Stimulated activated CD8-positive, alpha-beta memory T cell treated with anti-CD3 and anti-CD28 coated beads, Interleukin-12 subunit alpha, Interleukin-12 subunit beta, amount 100 ng/mL, for 24 hours (primary cell): ENCODE results near the gene HAGHL.
"Not testable (repeated sequence)": the region's sequence is repeated elsewhere in the genome, so short reads cannot be mapped to it uniquely, and the experiment has no call there.

Source experiments
- DNase-seq: peaks from one replicate; pipeline ENCODE4 v3.0.0-alpha.2; 2020; ENCODE audit errors: extremely low read depth

Gene HAGHL

GRCh38 chr16:774086-775001 lies 47.4 kb downstream of the HAGHL start:
- no peak for DNase-seq

DNA sequence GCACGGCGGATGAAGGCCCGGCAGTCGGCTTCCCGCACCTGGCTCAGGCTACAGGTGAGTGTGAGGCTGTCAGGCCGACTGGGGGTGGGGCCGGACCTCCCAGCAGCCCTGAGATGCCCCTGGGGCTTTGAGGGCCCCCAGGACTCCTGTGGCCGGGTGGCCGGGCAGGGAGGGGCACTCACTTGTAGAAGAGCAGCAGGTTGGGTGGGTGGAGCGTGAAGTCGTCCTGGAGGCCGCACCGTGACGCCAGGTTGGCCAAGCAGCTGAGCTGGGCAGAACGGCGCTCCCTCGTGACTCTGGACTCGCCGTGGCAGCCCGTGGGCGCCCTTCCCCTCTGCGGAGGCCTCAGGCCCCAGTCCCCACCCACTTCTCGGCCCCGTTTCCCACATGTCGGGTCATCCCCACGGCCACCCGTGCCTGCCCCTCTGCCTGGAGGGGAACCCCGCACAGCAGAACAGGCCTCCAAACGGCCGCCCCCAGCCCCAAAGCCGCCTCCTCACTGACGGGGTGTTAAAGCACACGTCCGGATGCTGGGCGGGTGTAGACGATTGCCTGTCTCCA lies 48.4 kb downstream of the HAGHL start:
- no peak for DNase-seq

- not testable (repeated sequence) for DNase-seq
Observed at GRCh38 chr16:776298-776697, 49.4 kb downstream of the HAGHL start.

GRCh38 chr16:776824-777223 lies 49.9 kb downstream of the HAGHL start:
- DNase-seq, result no peak

DNA sequence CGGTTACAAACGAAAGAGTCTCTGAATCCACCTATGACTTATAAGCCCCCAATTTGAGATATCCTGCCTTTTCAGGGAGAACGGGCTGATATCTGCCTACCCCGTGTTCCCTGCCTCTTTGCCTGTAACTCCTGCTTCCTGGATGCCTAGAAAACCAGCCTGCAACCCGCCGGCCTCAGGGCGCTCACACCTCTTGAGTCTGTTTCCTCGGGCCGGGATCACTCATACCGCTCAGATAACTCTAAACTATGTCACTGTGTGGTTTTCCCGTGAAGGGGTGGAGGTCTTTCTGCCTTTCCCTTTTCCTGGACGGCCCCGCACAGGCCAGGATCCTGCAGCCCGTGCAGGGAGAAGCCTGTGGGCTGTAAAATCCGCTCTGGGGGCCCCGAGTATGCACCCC lies 50.9 kb downstream of the HAGHL start:
- DNase-seq, result no peak

GRCh38 chr16:778447-778846 lies 51.5 kb downstream of the HAGHL start:
- no peak for DNase-seq

- no peak for DNase-seq
Observed at GRCh38 chr16:778909-779527, 52.1 kb downstream of the HAGHL start.
